ENCODE data around the gene ANKRD55.
"Not testable (repeated sequence)": the region's sequence is repeated elsewhere in the genome, so short reads cannot be mapped to it uniquely, and the experiment has no call there.

ANKRD55 gene

DNA sequence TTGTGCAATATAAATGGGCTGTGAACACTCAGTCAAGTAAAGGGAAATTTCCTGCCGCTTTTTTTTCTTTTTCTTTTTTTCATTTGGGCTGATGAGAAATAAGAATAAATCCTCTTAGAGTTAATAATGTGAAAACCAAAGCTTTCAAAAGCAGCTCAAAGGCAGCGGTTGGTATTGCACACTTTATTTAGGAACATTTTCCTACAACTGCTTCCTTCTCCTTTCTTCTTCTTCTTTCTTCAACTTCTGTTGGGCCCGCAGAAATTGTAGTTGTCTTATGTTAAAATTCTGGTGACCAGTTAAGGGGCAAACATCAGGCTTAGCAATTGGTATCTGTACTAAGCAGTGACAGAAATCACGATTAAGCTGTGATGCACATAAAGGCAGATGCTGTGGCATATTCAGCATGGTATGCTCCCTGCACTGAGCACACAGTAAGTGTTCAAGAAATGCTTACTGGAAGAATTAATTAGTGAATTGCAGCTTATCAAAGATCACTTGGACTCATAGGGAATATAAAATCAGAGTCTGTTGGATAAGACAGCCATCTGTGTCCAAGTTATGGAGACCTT, 85.4 kb downstream of the ANKRD55 start:
- DNase-seq (ENCODE audit: extremely low read depth in 1 of 2, low read depth in 1 of 2): no peak

DNA sequence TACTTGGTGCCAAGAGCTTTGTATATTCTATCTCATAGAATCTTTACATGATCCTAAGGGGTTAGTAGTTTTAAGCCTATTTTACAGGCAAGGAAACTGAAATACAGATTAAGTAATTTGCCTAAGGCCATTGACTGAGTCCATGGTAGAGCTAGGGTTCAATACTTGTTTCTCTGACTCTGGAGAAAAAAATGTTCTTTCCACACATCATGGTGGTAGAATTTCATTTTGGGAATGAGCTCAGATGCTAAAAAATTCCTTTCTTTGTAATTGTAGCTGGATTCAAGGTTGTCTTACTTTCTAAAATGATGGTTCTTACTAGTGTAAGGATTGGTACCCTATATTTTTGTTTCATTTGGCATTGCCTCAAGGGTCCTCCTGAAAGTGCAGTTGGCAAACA, 86.0 kb downstream of the ANKRD55 start:
- no peak for DNase-seq (ENCODE audit: extremely low read depth in 1 of 2, low read depth in 1 of 2)

DNA sequence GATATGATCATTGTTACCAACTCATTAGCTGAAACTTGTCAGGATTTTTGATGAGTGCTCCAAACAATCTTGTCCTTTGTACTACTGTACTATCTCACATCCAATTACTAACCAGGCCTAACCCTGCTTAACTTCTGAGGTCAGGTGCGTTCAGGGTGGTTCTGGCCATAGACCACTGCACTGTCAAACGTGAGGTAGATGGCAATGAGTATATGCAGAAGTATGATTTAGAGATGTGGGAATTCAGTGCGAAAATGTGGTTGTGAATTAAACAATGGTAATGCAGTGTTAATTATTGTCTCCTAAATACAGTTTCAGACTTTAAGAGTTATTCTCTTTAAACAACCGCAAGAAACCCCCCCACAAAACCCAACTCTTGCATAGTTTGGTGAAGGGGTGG, 86.5 kb downstream of the ANKRD55 start:
- DNase-seq (ENCODE audit: extremely low read depth in 1 of 2, low read depth in 1 of 2): no peak

DNA sequence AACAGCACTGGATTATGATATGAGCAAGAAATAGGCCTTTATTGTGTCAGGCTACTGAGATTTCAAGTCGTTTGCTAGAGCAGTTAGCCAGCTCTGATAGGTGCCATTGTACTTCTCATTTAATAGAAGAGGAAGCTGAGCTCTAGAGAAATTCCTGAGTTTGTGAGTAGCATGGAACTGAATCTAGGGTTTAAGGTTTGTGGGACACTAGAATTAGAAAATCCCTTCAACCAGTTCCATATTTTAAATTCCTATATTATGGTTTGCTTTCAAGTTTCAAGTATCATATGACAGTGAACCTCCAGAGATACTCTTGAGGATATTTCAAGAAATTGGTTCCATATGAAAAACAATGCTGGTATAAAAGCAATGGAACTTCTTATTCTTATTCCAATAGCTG, 87.6 kb downstream of the ANKRD55 start:
- no peak for DNase-seq (ENCODE audit: extremely low read depth in 1 of 2, low read depth in 1 of 2)

DNA sequence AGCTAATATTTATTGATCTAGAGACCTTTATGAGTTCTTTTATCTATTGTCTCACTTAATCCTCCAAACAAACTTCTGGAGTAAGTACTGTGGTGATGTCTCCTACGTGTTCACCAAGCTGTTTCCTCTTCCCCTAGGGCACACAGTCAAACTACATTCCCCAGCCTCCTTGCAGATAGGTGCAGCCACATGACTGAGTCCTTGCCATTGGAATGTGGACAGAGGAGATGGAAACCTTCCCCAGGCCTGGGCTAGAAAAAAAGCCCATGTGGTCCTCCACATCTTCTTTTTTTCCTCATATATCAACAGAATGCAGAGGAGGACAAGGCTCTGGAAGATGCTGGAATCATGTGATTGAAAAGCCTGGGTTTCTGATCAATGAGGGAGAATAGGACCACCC, 88.0 kb downstream of the ANKRD55 start:
- DNase-seq (ENCODE audit: extremely low read depth in 1 of 2, low read depth in 1 of 2): no peak

GRCh38 chr5:56144211-56144610, 88.9 kb downstream of the ANKRD55 start:
- DNase-seq (ENCODE audit: extremely low read depth in 1 of 2, low read depth in 1 of 2): no peak

DNA sequence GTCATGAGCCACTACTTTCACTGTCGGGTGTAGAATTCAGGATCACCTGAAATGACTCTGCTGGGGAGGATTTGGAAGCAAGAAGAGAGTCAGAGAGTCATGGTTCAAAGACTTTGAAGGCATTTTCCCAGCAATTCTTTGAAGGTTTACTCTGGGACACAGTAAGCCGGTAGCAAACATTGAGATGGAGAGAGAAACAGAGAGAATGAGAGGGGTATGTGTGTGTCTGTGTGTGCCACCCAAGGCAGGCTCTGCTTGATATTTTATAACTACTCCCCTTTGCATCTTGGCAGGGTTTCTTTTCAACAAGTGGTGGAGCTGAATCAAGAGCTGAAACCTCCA, 89.8 kb downstream of the ANKRD55 start:
- no peak for DNase-seq (ENCODE audit: extremely low read depth in 1 of 2, low read depth in 1 of 2)

DNA sequence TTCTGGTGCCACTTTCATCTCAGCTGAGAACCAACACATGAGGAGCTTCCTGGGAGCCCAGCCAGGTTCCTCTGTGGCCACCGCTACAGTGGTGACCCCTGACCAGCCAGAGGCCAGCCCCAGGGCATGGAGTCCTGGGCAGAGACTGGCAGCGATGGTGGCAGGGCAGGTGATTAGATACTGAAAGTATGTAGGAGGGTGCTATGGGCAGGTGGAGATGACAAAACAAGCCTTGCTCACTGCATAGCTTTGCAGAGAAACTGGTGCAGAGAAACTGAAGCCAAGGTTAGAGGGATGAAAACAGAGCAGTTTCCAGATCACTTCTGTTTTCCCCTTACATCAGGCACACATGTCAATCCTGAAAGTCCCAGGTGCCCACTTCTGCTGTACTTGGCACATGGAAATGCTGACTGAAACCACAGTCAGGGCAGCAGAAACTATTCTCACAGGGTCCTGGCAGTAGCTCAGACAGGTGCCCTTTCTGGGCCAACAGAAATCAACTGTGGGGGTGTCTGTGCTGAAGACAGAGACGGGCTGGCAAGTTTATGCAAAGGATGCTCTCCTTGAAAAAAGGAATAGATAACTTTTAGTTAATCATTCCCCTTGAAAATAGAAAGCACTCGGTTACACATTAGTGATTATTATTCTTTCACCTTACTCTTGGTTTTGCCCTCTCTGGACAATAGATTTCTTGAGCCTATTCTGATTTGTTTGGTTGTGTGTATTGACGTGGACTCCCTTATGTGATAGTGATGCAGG, 90.3 kb downstream of the ANKRD55 start:
- DNase-seq (ENCODE audit: extremely low read depth in 1 of 2, low read depth in 1 of 2): no peak

- DNase-seq (ENCODE audit: extremely low read depth in 1 of 2, low read depth in 1 of 2): no peak
Measured at GRCh38 chr5:56142233-56142613, 90.9 kb downstream of the ANKRD55 start.

- no peak for DNase-seq (ENCODE audit: extremely low read depth in 1 of 2, low read depth in 1 of 2)
Measured at GRCh38 chr5:56140073-56140472, 93.1 kb downstream of the ANKRD55 start.

GRCh38 chr5:56130664-56131063, 102.5 kb downstream of the ANKRD55 start:
- no peak for DNase-seq (ENCODE audit: extremely low read depth in 1 of 2, low read depth in 1 of 2)

DNA sequence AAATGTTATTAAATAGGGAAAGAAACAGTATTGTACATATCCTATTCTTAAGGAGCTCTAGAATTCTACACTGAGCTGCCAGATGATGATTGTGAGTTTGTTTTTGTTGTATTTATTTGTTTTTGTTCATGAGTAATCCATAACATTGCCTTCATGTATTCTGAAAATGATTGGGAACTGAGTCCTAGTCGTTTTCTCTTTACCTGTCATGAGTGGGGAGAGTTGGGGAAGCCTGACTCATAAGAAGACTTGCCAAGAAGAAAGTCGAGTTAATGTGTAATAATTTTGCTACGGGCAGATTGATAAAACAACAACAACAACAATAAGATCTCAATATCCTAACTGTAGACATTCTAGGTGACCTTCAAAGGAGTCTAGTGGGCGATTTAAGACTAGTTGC, 103.8 kb downstream of the ANKRD55 start:
- no peak for DNase-seq (ENCODE audit: extremely low read depth in 1 of 2, low read depth in 1 of 2)

- DNase-seq (ENCODE audit: extremely low read depth in 1 of 2, low read depth in 1 of 2): no peak
Measured at GRCh38 chr5:56128113-56128512, 105.0 kb downstream of the ANKRD55 start.

- no peak for DNase-seq (ENCODE audit: extremely low read depth in 1 of 2, low read depth in 1 of 2)
Measured at GRCh38 chr5:56126487-56127179, 106.5 kb downstream of the ANKRD55 start.

- no peak for DNase-seq (ENCODE audit: extremely low read depth in 1 of 2, low read depth in 1 of 2)
Measured at GRCh38 chr5:56123531-56124243, 109.4 kb downstream of the ANKRD55 start.

DNA sequence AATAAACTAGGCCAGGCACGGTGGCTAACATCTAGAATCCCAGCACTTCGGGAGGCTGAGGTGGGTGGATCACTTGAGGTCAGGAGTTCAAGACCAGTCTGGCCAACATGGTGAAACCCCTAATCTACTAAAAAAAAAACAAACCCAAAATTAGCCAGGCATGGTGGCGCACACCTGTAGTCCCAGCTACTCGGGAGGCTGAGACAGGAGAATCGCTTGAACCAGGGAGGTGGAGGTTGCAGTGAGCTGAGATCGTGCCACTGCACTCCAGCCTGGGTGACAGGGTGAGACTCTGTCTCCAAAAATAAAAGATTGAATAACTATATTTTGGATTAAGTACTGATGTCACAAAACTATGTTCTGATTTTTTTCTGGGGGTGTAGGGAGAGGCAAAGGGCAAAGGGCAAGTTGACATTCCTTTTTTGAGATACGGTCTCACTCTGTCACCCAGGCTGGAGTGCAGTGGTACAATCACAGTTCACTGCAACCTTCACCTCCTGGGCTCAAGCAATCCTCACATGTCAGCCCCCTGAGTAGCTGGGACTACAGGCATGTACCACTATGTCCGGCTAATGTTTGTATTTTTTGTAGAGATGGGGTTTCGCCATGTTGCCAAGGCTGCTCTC, 110.7 kb downstream of the ANKRD55 start:
- not testable (repeated sequence) for DNase-seq (ENCODE audit: extremely low read depth in 1 of 2, low read depth in 1 of 2)

DNA sequence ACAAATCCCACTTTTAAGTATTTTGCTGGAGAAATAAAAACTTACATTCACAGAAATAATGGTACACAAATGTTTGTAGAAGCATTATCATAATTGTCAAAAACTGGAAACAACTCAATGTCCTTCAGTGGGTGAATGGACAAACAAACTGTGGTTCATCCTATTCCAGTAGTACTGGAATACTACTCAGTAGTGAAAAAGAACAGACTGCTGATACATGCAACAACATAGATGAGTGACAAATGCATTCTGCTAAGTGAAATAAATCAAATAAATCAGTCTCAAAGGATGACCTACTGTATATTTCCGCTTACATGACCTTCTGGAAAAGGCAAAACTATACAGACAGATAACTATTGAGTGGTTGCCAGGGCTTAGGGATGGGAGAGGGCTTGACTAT, 114.1 kb downstream of the ANKRD55 start:
- no peak for DNase-seq (ENCODE audit: extremely low read depth in 1 of 2, low read depth in 1 of 2)

- no peak for DNase-seq (ENCODE audit: extremely low read depth in 1 of 2, low read depth in 1 of 2)
Measured at GRCh38 chr5:56116599-56117141, 116.5 kb downstream of the ANKRD55 start.

- no peak for DNase-seq (ENCODE audit: extremely low read depth in 1 of 2, low read depth in 1 of 2)
Measured at GRCh38 chr5:56115589-56115988, 117.5 kb downstream of the ANKRD55 start.

DNA sequence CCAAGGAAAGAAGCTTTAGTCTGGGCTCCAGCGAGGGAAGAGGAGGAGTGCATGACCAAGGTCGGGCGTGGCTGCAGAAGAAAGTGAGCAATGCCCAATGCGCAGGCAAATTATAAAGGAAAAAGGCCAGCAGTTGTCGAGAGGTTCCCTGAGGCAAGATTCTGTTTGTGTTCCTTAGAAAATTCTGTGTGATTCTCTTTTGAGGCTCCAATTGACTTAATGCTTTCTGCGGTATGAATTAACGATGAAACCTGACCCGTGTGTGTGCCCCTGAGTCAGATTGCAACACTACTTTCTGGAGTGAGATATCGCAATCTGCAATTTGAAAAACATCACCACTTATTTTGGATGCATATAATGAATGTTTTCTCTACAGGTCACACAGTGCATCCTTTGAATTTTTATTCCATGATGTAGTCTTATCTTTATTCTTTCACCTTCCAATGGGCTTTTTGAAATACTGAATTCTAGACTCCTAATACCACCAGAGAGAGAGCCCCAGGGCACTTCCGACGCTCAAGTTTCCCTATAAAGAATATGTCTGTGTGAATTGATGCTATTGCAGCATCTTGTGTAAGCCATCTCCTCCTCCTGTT, 120.5 kb downstream of the ANKRD55 start:
- no peak for DNase-seq (ENCODE audit: extremely low read depth in 1 of 2, low read depth in 1 of 2)

GRCh38 chr5:56111404-56111781, 121.7 kb downstream of the ANKRD55 start:
- DNase-seq (ENCODE audit: extremely low read depth in 1 of 2, low read depth in 1 of 2): no peak

Measured in activated CD8-positive, alpha-beta memory T cell treated with anti-CD3 and anti-CD28 coated beads for 1 hour (primary cell).